RCC 7860 (cell line): Measurements from ENCODE around the gene IRX2.

Experiments used
- DNase-seq: peaks from one replicate; pipeline ENCODE4 v3.0.0-alpha.2; 2015; ENCODE audit warnings: low spot score
- FAIRE-seq: peaks from 2 replicates; lab custom pipeline; 2012; peaks lifted over from hg19 to GRCh38; lab: Jason Lieb, UNC

Gene IRX2

GRCh38 chr5:2721385-2722138 lies 29.9 kb downstream of the IRX2 start:
- no peak for DNase-seq
- FAIRE-seq, result no peak

- DNase-seq, result no peak
- FAIRE-seq, result no peak
These were observed 32.1 kb downstream of the IRX2 start for GRCh38 chr5:2719332-2719731.

GRCh38 chr5:2718115-2718514 lies 33.4 kb downstream of the IRX2 start:
- FAIRE-seq (no peak), DNase-seq (no peak)

- DNase-seq (no peak), FAIRE-seq (no peak)
These were observed 35.6 kb downstream of the IRX2 start for GRCh38 chr5:2715856-2716255.

GRCh38 chr5:2714805-2715204 lies 36.7 kb downstream of the IRX2 start:
- DNase-seq (no peak), FAIRE-seq (no peak)

- DNase-seq (no peak), FAIRE-seq (no peak)
These were observed 37.5 kb downstream of the IRX2 start for GRCh38 chr5:2714026-2714425.

- no peak for FAIRE-seq
- no peak for DNase-seq
These were observed 39.7 kb downstream of the IRX2 start for GRCh38 chr5:2711446-2712425.

GRCh38 chr5:2710910-2711309 lies 40.6 kb downstream of the IRX2 start:
- no peak for FAIRE-seq
- no peak for DNase-seq

GRCh38 chr5:2709976-2710689 lies 41.3 kb downstream of the IRX2 start:
- FAIRE-seq (no peak), DNase-seq (no peak)

GRCh38 chr5:2708751-2709150 lies 42.7 kb downstream of the IRX2 start:
- FAIRE-seq, result no peak
- no peak for DNase-seq

- DNase-seq, result no peak
- no peak for FAIRE-seq
These were observed 43.3 kb downstream of the IRX2 start for GRCh38 chr5:2708132-2708531.

GRCh38 chr5:2705861-2706260 lies 45.6 kb downstream of the IRX2 start:
- FAIRE-seq (no peak), DNase-seq (no peak)

GRCh38 chr5:2704806-2705645 lies 46.5 kb downstream of the IRX2 start:
- FAIRE-seq (no peak), DNase-seq (no peak)

GRCh38 chr5:2704111-2704510 lies 47.4 kb downstream of the IRX2 start:
- DNase-seq (no peak), FAIRE-seq (no peak)

- DNase-seq, result no peak
- no peak for FAIRE-seq
These were observed 47.9 kb downstream of the IRX2 start for GRCh38 chr5:2703615-2704014.

GRCh38 chr5:2703041-2703440 lies 48.4 kb downstream of the IRX2 start:
- DNase-seq (no peak), FAIRE-seq (no peak)

GRCh38 chr5:2702096-2702879 lies 49.2 kb downstream of the IRX2 start:
- no peak for DNase-seq
- no peak for FAIRE-seq

- no peak for FAIRE-seq
- no peak for DNase-seq
These were observed 49.9 kb downstream of the IRX2 start for GRCh38 chr5:2701592-2701991.

- no peak for DNase-seq
These were observed 50.6 kb downstream of the IRX2 start for GRCh38 chr5:2700876-2701275.

GRCh38 chr5:2699686-2700085 lies 51.8 kb downstream of the IRX2 start:
- FAIRE-seq (no peak), DNase-seq (no peak)

More at GRCh38 chr5:2700876-2701275, 50.6 kb downstream of the IRX2 start:
- no peak for FAIRE-seq
